HEK293 (cell line): ENCODE results near the gene VRK1.

Experiments
- AEBP2 ChIP-seq: fragments of 450-650 bp; formaldehyde crosslinking; IDR thresholded peaks from 2 replicates; pipeline ENCODE4 v1.5.1; 2016; ENCODE audit warnings: missing biosample characterization, missing genetic modification characterization, borderline replicate concordance
- BCL6B ChIP-seq: fragments of 450-650 bp; formaldehyde crosslinking; IDR thresholded peaks from 2 replicates; pipeline ENCODE4 v1.5.1; 2017; ENCODE audit warnings: missing biosample characterization, missing genetic modification characterization
- EGR2 ChIP-seq: fragments of 450-650 bp; formaldehyde crosslinking; IDR thresholded peaks from 2 replicates; pipeline ENCODE4 v1.5.1; 2016; ENCODE audit warnings: low read depth, missing biosample characterization, missing genetic modification characterization
- GLI2 ChIP-seq: fragments of 450-650 bp; formaldehyde crosslinking; IDR thresholded peaks from 2 replicates; pipeline ENCODE4; 2017; ENCODE audit warnings: missing biosample characterization, missing genetic modification characterization, low read depth, borderline replicate concordance
- KLF16 ChIP-seq: fragments of 450-650 bp; formaldehyde crosslinking; IDR thresholded peaks from 2 replicates; pipeline ENCODE4 v1.5.1; 2017; ENCODE audit warnings: missing biosample characterization, missing genetic modification characterization
- REST ChIP-seq: fragments of 450-650 bp; formaldehyde crosslinking; IDR thresholded peaks from 2 replicates; pipeline ENCODE4 v1.5.1; 2016; ENCODE audit warnings: missing biosample characterization, missing genetic modification characterization
- SALL2 ChIP-seq: fragments of 450-650 bp; formaldehyde crosslinking; IDR thresholded peaks from 2 replicates; pipeline ENCODE4 v1.5.0; 2017; ENCODE audit warnings: missing biosample characterization, mild to moderate bottlenecking, missing genetic modification characterization, borderline replicate concordance
- TRIM28 ChIP-seq: IDR thresholded peaks from 2 replicates; pipeline ENCODE4 v1.6.1; 2011; ENCODE audit warnings: low read length, control low read depth, borderline replicate concordance
- ZBTB11 ChIP-seq: fragments of 450-650 bp; formaldehyde crosslinking; conservative IDR thresholded peaks from 2 replicates; pipeline ENCODE4 v1.5.1; 2016; ENCODE audit warnings: low read depth, missing biosample characterization, missing genetic modification characterization
- ZBTB48 ChIP-seq: fragments of 450-650 bp; formaldehyde crosslinking; IDR thresholded peaks from 2 replicates; pipeline ENCODE4 v1.5.1; 2016; ENCODE audit warnings: missing biosample characterization, missing genetic modification characterization
- ZFHX2 ChIP-seq: fragments of 450-650 bp; formaldehyde crosslinking; conservative IDR thresholded peaks from 2 replicates; pipeline ENCODE4 v1.5.1; 2016; ENCODE audit warnings: missing biosample characterization, missing genetic modification characterization
- ZNF146 ChIP-seq: fragments of 450-650 bp; formaldehyde crosslinking; IDR thresholded peaks from 2 replicates; pipeline ENCODE4 v1.5.1; 2016; ENCODE audit warnings: missing biosample characterization, missing genetic modification characterization
- ZNF157 ChIP-seq: fragments of 450-650 bp; formaldehyde crosslinking; IDR thresholded peaks from 2 replicates; pipeline ENCODE4 v1.5.1; 2016; ENCODE audit warnings: missing biosample characterization, missing genetic modification characterization
- ZNF18 ChIP-seq: fragments of 450-650 bp; formaldehyde crosslinking; IDR thresholded peaks from 2 replicates; pipeline ENCODE4 v1.5.1; 2016; ENCODE audit warnings: missing biosample characterization, missing genetic modification characterization
- ZNF19 ChIP-seq: fragments of 450-650 bp; formaldehyde crosslinking; IDR thresholded peaks from 2 replicates; pipeline ENCODE4; 2016; ENCODE audit warnings: missing biosample characterization, missing genetic modification characterization, low read depth
- ZNF211 ChIP-seq: fragments of 450-650 bp; formaldehyde crosslinking; IDR thresholded peaks from 2 replicates; pipeline ENCODE4 v1.5.1; 2016; ENCODE audit warnings: low read depth, missing biosample characterization, missing genetic modification characterization
- ZNF266 ChIP-seq: fragments of 450-650 bp; formaldehyde crosslinking; IDR thresholded peaks from 2 replicates; pipeline ENCODE4 v1.5.1; 2016; ENCODE audit warnings: missing biosample characterization, missing genetic modification characterization, low read depth
- ZNF37A ChIP-seq: fragments of 450-650 bp; IDR thresholded peaks from 2 replicates; pipeline ENCODE4 v1.5.1; 2018; ENCODE audit warnings: missing biosample characterization, missing genetic modification characterization
- ZNF391 ChIP-seq: fragments of 450-650 bp; formaldehyde crosslinking; IDR thresholded peaks from 2 replicates; pipeline ENCODE4 v1.5.1; 2016; ENCODE audit warnings: low read depth, missing biosample characterization, missing genetic modification characterization, borderline replicate concordance
- ZNF513 ChIP-seq: fragments of 450-650 bp; IDR thresholded peaks from 2 replicates; pipeline ENCODE4 v1.5.1; 2018; ENCODE audit warnings: missing biosample characterization, missing genetic modification characterization
- ZNF561 ChIP-seq: fragments of 450-650 bp; IDR thresholded peaks from 2 replicates; pipeline ENCODE4 v1.5.1; 2018; ENCODE audit warnings: missing biosample characterization, missing genetic modification characterization, borderline replicate concordance
- ZNF600 ChIP-seq: fragments of 450-650 bp; formaldehyde crosslinking; IDR thresholded peaks from 2 replicates; pipeline ENCODE4 v1.5.1; 2016; ENCODE audit warnings: missing biosample characterization, missing genetic modification characterization
- ZNF660 ChIP-seq: fragments of 450-650 bp; IDR thresholded peaks from 2 replicates; pipeline ENCODE4 v1.5.1; 2018; ENCODE audit warnings: missing biosample characterization, mild to moderate bottlenecking, missing genetic modification characterization
- ZNF670 ChIP-seq: fragments of 450-650 bp; formaldehyde crosslinking; IDR thresholded peaks from 2 replicates; pipeline ENCODE4 v1.5.1; 2016; ENCODE audit warnings: missing biosample characterization, missing genetic modification characterization, low read depth
- ZNF704 ChIP-seq: fragments of 450-650 bp; formaldehyde crosslinking; IDR thresholded peaks from 2 replicates; pipeline ENCODE4 v1.5.1; 2016; ENCODE audit warnings: missing biosample characterization, missing genetic modification characterization
- ZNF792 ChIP-seq: fragments of 450-650 bp; formaldehyde crosslinking; IDR thresholded peaks from 2 replicates; pipeline ENCODE4 v1.5.1; 2016; ENCODE audit warnings: missing biosample characterization, missing genetic modification characterization

Gene VRK1

GRCh38 chr14:96888593-96888992 is 91.4 kb downstream of the VRK1 start (continued):
- TF ChIP-seq TRIM28 (peak; percentile 96), BCL6B (tag by site-specific recombination) (peak; percentile 99), KLF16 (tag by site-specific recombination) (no peak), GLI2 (tag by site-specific recombination) (peak; percentile 92), ZNF670 (tag by site-specific recombination) (no peak), ZNF19 (tag by site-specific recombination) (no peak), ZBTB48 (tag by site-specific recombination) (no peak), ZNF157 (tag by site-specific recombination) (no peak), ZNF211 (tag by site-specific recombination) (no peak), REST (tag by site-specific recombination) (no peak), EGR2 (tag by site-specific recombination) (no peak), ZNF146 (tag by site-specific recombination) (0 out of 2 replicates have a peak, but pooled peaks have one; percentile 15), ZNF37A (tag by site-specific recombination) (no peak), SALL2 (no peak), AEBP2 (tag by site-specific recombination) (no peak), ZNF792 (no peak), ZBTB11 (tag by site-specific recombination) (no peak; the same call in 1 of the 2 replicates), ZNF18 (peak; percentile 85), ZNF704 (tag by site-specific recombination) (no peak), ZNF391 (peak; percentile 65; the same call in 1 of the 2 replicates), ZNF513 (tag by site-specific recombination) (no peak; the same call in 1 of the 2 replicates), ZNF660 (tag by site-specific recombination) (peak; percentile 92; the same call in 1 of the 2 replicates), ZFHX2 (tag by site-specific recombination) (no peak), ZNF600 (tag by site-specific recombination) (peak; percentile 92), ZNF561 (peak; percentile 86; the same call in 1 of the 2 replicates), ZNF266 (tag by site-specific recombination) (no peak)
